ENCODE data around the gene CPZ. TPM values are rescaled to one million over a fixed set of nuclear protein-coding genes. Genes with fewer than 3 reads are reported as not detected.

The CPZ gene
- polyA plus RNA-seq, 1 donor = 3.1 TPM

DNA sequence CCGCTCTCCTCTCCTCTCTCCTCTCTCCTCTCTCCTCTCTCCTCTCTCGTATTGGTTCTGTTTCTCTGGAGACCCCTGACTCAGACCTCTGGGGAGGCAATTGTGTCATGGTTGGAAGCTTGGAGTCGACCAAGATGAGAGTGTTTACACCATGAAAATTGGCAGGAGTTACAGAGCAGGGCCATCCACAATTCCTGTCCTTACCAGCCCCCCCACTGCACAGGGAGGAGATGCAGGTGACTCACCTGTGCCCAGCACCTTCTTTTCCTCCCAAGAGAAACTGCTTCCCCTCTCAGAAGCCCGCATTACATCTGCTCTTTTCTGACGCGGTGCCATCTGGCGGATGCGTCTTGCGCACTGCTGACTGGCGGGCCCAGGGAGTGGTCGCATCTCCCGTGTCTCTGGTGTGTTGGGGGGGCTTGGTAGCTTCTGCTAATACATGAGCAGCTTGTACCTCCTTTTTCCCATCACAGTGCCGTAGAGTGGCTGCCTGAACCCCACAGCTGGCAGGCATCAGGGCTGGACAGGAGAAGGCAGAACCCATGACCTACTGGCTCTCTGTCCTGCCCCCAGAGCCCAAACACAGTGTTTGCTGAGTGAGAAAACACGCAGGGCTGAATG is 43.7 kb upstream of the CPZ start:
- peaks cover 3% of the 10 kb centered on the region for H3K27me3 ChIP-seq (ENCODE audit: control insufficient read depth, insufficient read depth, low read length)
- no peak overlapping the region for H3K4me3 ChIP-seq (ENCODE audit: low read length)
- peaks cover 3% of the 10 kb centered on the region for H3K9me3 ChIP-seq (ENCODE audit: control insufficient read depth, low read depth, low read length)
- no peak overlapping the region for H3K27ac ChIP-seq (ENCODE audit: low read length)
- no peaks in the 10 kb centered on the region for H3K36me3 ChIP-seq (ENCODE audit: control insufficient read depth, insufficient read depth, low read length)
- no peak for DNase-seq
- no CpG with 5 or more reads among the region's 14 CpGs for whole genome bisulfite sequencing (ENCODE audit: insufficient coverage, low lambda C conversion rate)
- H3K4me1 ChIP-seq (ENCODE audit: control insufficient read depth, insufficient read depth, low read length) = no peaks in the 10 kb centered on the region

- WGBS (ENCODE audit: insufficient coverage, low lambda C conversion rate) = no CpG with 5 or more reads among the region's 11 CpGs
- DNase-seq = no peak
These were observed 43.1 kb upstream of the CPZ start for GRCh38 chr4:8549352-8549931.

GRCh38 chr4:8550691-8551090 is 41.9 kb upstream of the CPZ start:
- no peaks in the 10 kb centered on the region for H3K4me1 ChIP-seq (ENCODE audit: control insufficient read depth, insufficient read depth, low read length)
- DNase-seq = no peak
- H3K9me3 ChIP-seq (ENCODE audit: control insufficient read depth, low read depth, low read length) = peaks cover 3% of the 10 kb centered on the region
- no peak overlapping the region for H3K4me3 ChIP-seq (ENCODE audit: low read length)
- H3K27ac ChIP-seq (ENCODE audit: low read length) = no peak overlapping the region
- H3K36me3 ChIP-seq (ENCODE audit: control insufficient read depth, insufficient read depth, low read length) = no peaks in the 10 kb centered on the region
- H3K27me3 ChIP-seq (ENCODE audit: control insufficient read depth, insufficient read depth, low read length) = no peaks in the 10 kb centered on the region
- no CpG with 5 or more reads among the region's 9 CpGs for WGBS (ENCODE audit: insufficient coverage, low lambda C conversion rate)

More at GRCh38 chr4:8549352-8549931, 43.1 kb upstream of the CPZ start:
- H3K36me3 ChIP-seq (ENCODE audit: control insufficient read depth, insufficient read depth, low read length) = no peaks in the 10 kb centered on the region
- peaks cover 3% of the 10 kb centered on the region for H3K27me3 ChIP-seq (ENCODE audit: control insufficient read depth, insufficient read depth, low read length)
- H3K4me1 ChIP-seq (ENCODE audit: control insufficient read depth, insufficient read depth, low read length) = no peaks in the 10 kb centered on the region
- peaks cover 3% of the 10 kb centered on the region for H3K9me3 ChIP-seq (ENCODE audit: control insufficient read depth, low read depth, low read length)
- no peak overlapping the region for H3K27ac ChIP-seq (ENCODE audit: low read length)
- H3K4me3 ChIP-seq (ENCODE audit: low read length) = no peak overlapping the region

- Histone ChIP-seq H3K4me1 (ENCODE audit: control insufficient read depth, insufficient read depth, low read length) (no peaks in the 10 kb centered on the region), H3K4me3 (ENCODE audit: low read length) (no peak overlapping the region), H3K27ac (ENCODE audit: low read length) (no peak overlapping the region), H3K9me3 (ENCODE audit: control insufficient read depth, low read depth, low read length) (peaks cover 3% of the 10 kb centered on the region), H3K27me3 (ENCODE audit: control insufficient read depth, insufficient read depth, low read length) (no peaks in the 10 kb centered on the region), H3K36me3 (ENCODE audit: control insufficient read depth, insufficient read depth, low read length) (no peaks in the 10 kb centered on the region)
- no peak for DNase-seq
- no CpG with 5 or more reads among the region's 4 CpGs for WGBS (ENCODE audit: insufficient coverage, low lambda C conversion rate)
These were observed 40.5 kb upstream of the CPZ start for GRCh38 chr4:8552024-8552423.

- DNase-seq = no peak
- Histone ChIP-seq H3K36me3 (ENCODE audit: control insufficient read depth, insufficient read depth, low read length) (no peaks in the 10 kb centered on the region), H3K4me3 (ENCODE audit: low read length) (no peak overlapping the region), H3K4me1 (ENCODE audit: control insufficient read depth, insufficient read depth, low read length) (no peaks in the 10 kb centered on the region), H3K27ac (ENCODE audit: low read length) (no peak overlapping the region), H3K27me3 (ENCODE audit: control insufficient read depth, insufficient read depth, low read length) (no peaks in the 10 kb centered on the region), H3K9me3 (ENCODE audit: control insufficient read depth, low read depth, low read length) (peaks cover 3% of the 10 kb centered on the region)
- no CpG with 5 or more reads among the region's 8 CpGs for WGBS (ENCODE audit: insufficient coverage, low lambda C conversion rate)
These were observed 39.9 kb upstream of the CPZ start for GRCh38 chr4:8552581-8553205.

DNA sequence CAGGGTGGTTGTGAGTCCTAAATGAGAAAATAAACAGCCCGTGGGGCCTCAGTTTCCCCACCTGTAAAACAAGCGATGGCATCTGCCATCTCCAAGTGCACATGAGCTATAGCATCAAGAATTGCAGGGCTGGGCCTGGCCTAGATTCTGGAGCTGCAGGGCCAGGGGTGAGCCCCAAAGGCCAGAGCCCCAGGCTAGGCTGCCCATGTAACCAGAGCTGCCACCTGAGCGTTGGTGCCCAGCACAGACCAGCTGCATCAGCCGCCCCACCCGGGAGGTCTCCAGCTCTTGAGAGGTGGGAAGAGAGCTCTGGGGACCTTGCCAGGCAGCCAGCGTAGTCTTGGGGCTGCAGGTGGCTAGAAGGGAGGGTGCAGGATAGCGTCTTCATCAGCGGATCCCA is 39.3 kb upstream of the CPZ start:
- Histone ChIP-seq H3K27me3 (ENCODE audit: control insufficient read depth, insufficient read depth, low read length) (no peaks in the 10 kb centered on the region), H3K27ac (ENCODE audit: low read length) (no peak overlapping the region), H3K9me3 (ENCODE audit: control insufficient read depth, low read depth, low read length) (peaks cover 3% of the 10 kb centered on the region), H3K4me3 (ENCODE audit: low read length) (no peak overlapping the region), H3K36me3 (ENCODE audit: control insufficient read depth, insufficient read depth, low read length) (no peaks in the 10 kb centered on the region), H3K4me1 (ENCODE audit: control insufficient read depth, insufficient read depth, low read length) (no peaks in the 10 kb centered on the region)
- WGBS (ENCODE audit: insufficient coverage, low lambda C conversion rate) = no CpG with 5 or more reads among the region's 8 CpGs
- DNase-seq = no peak

DNA sequence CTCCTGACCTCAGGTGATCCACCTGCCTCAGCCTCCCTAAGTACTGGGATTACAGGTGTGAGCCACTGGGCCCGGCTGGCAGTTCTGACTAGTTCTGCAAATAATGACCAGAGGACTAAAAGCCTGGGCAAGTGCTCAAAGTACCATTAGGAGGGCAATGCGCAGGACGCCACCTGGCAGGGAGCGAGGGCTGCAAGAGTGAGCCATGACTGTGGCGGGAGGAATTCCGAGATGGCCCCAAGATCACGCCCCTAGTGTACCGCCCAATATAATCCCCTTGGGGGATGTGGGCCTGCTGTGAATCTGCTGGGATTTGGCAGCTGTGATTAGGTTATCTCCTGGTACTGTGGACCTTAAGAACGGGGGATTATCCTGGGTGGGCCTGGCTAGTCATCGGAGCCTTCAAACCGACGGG is 38.6 kb upstream of the CPZ start:
- Histone ChIP-seq H3K4me1 (ENCODE audit: control insufficient read depth, insufficient read depth, low read length) (no peaks in the 10 kb centered on the region), H3K36me3 (ENCODE audit: control insufficient read depth, insufficient read depth, low read length) (no peaks in the 10 kb centered on the region), H3K27me3 (ENCODE audit: control insufficient read depth, insufficient read depth, low read length) (no peaks in the 10 kb centered on the region), H3K9me3 (ENCODE audit: control insufficient read depth, low read depth, low read length) (no peaks in the 10 kb centered on the region), H3K27ac (ENCODE audit: low read length) (no peak overlapping the region), H3K4me3 (ENCODE audit: low read length) (no peak overlapping the region)
- no CpG with 5 or more reads among the region's 12 CpGs for WGBS (ENCODE audit: insufficient coverage, low lambda C conversion rate)
- no peak for DNase-seq

GRCh38 chr4:8554555-8555100 is 37.9 kb upstream of the CPZ start:
- H3K27me3 ChIP-seq (ENCODE audit: control insufficient read depth, insufficient read depth, low read length) = no peaks in the 10 kb centered on the region
- WGBS (ENCODE audit: insufficient coverage, low lambda C conversion rate) = no CpG with 5 or more reads among the region's 17 CpGs
- no peaks in the 10 kb centered on the region for H3K9me3 ChIP-seq (ENCODE audit: control insufficient read depth, low read depth, low read length)
- no peaks in the 10 kb centered on the region for H3K4me1 ChIP-seq (ENCODE audit: control insufficient read depth, insufficient read depth, low read length)
- H3K4me3 ChIP-seq (ENCODE audit: low read length) = no peak overlapping the region
- H3K27ac ChIP-seq (ENCODE audit: low read length) = no peak overlapping the region
- H3K36me3 ChIP-seq (ENCODE audit: control insufficient read depth, insufficient read depth, low read length) = no peaks in the 10 kb centered on the region
- DNase-seq = no peak

DNA sequence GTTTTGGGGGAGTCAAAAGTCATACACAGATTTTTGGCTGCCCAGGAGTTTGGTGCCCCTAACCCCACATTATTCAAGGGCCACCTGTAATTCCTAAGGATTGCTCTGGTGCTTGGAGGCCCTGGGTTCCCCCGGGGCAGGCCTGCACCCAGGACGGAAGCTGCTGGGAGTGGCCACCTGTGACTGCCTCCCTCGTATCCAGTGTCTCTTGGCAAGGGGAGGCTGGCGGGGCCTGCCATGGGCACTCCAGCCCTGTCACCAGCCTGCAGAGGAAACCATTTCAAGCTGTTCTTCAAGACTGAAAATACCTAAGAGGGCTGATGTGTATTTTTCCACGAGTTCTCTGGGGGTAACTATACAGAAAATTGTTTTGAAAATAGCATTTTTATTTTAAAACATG is 36.8 kb upstream of the CPZ start:
- H3K36me3 ChIP-seq (ENCODE audit: control insufficient read depth, insufficient read depth, low read length) = no peaks in the 10 kb centered on the region
- H3K4me1 ChIP-seq (ENCODE audit: control insufficient read depth, insufficient read depth, low read length) = no peaks in the 10 kb centered on the region
- WGBS (ENCODE audit: insufficient coverage, low lambda C conversion rate) = 63% methylated on average over 1 of the region's 5 CpGs
- no peak overlapping the region for H3K4me3 ChIP-seq (ENCODE audit: low read length)
- H3K27ac ChIP-seq (ENCODE audit: low read length) = no peak overlapping the region
- H3K9me3 ChIP-seq (ENCODE audit: control insufficient read depth, low read depth, low read length) = no peaks in the 10 kb centered on the region
- H3K27me3 ChIP-seq (ENCODE audit: control insufficient read depth, insufficient read depth, low read length) = no peaks in the 10 kb centered on the region
- no peak for DNase-seq

DNA sequence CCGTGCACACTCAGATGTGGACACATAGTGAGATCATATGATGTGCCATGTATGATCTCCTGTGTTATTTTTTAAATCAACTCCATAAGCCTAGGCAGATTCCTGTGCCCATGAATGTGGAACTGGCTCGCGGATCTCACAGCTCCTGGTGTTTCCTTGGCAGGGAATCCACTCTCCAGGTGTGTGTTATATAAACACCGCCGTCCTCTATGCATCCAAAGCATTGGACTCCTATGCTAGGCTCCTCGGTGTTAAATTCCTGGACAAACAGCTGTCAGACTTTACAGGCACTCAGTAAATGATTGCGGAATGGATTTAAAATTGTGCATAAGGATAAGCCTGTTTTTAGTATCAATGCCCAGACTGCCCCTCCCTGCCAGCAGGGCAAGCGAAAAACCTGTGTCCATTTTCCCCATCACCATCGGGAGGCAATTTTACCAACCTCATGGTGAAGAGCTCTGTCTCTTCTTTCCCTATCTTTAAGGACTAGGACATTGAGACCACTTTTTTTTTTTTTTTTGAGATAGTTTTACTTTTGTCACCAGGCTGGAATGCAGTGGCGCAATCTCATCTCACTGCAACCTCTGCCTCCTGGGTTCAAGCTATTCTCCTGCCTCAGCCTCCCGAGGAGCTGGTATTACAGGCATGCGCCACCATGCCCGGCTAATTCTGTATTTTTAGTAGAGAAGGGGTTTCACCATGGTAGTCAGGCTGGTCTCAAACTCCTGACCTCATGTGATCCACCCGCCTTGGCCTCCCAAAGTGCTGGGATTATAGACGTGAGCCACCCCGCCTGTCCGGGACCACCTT is 36.0 kb upstream of the CPZ start:
- H3K4me1 ChIP-seq (ENCODE audit: control insufficient read depth, insufficient read depth, low read length) = no peaks in the 10 kb centered on the region
- H3K36me3 ChIP-seq (ENCODE audit: control insufficient read depth, insufficient read depth, low read length) = no peaks in the 10 kb centered on the region
- H3K27ac ChIP-seq (ENCODE audit: low read length) = no peak overlapping the region
- no peak for DNase-seq
- 80% methylated on average over 1 of the region's 17 CpGs for WGBS (ENCODE audit: insufficient coverage, low lambda C conversion rate)
- no peaks in the 10 kb centered on the region for H3K9me3 ChIP-seq (ENCODE audit: control insufficient read depth, low read depth, low read length)
- H3K4me3 ChIP-seq (ENCODE audit: low read length) = no peak overlapping the region
- no peaks in the 10 kb centered on the region for H3K27me3 ChIP-seq (ENCODE audit: control insufficient read depth, insufficient read depth, low read length)

All from large intestine (tissue), 3 donors.